PC-3 (cell line): ENCODE results near the gene ACER3.

Source experiments
- EZH2 ChIP-seq: fragments of 300-600 bp; sonication (generic); IDR thresholded peaks from one replicate; pipeline ENCODE4 v1.6.1; 2017; ENCODE audit warnings: antibody characterized with exemption, mild to moderate bottlenecking, low read length; ENCODE audit not compliant: unreplicated experiment
- TF ChIP-seq, protein P1 (sequence below): fragments of 300-600 bp; sonication (generic); conservative IDR thresholded peaks from 2 replicates; pipeline ENCODE4 v1.5.1; 2017; ENCODE audit warnings: antibody characterized with exemption, low read depth, mild to moderate bottlenecking, low read length

DNA sequence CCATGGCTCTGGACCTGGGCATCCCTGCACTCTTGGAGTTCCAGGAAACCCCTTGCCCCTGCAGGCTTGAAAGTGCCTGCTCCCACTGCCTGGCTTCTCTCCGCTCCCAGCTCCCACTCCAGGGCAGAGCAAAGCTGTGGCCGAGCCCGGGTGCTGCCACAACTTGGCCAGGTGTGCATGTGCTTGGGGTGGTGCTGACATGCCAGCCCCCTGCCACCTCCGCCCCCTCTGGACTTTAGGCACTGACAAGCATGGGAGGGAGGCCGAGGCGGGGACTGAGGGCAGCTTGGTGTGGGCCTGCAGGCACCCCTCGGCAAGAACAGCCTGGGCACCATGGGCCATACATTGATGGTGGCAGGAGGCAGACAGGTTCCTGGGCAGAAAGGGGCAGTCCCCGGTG, 117.1 kb downstream of the ACER3 start:
- TF ChIP-seq, protein P1, sequence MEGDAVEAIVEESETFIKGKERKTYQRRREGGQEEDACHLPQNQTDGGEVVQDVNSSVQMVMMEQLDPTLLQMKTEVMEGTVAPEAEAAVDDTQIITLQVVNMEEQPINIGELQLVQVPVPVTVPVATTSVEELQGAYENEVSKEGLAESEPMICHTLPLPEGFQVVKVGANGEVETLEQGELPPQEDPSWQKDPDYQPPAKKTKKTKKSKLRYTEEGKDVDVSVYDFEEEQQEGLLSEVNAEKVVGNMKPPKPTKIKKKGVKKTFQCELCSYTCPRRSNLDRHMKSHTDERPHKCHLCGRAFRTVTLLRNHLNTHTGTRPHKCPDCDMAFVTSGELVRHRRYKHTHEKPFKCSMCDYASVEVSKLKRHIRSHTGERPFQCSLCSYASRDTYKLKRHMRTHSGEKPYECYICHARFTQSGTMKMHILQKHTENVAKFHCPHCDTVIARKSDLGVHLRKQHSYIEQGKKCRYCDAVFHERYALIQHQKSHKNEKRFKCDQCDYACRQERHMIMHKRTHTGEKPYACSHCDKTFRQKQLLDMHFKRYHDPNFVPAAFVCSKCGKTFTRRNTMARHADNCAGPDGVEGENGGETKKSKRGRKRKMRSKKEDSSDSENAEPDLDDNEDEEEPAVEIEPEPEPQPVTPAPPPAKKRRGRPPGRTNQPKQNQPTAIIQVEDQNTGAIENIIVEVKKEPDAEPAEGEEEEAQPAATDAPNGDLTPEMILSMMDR, result no peak
- no peak for TF ChIP-seq EZH2
